K562 (cell line): ENCODE measurements around the gene SMOC2. TPM values are rescaled to one million over a fixed set of nuclear protein-coding genes. Genes with fewer than 3 reads are reported as not detected.

Experiments used
- ATAC-seq: fragments of 200-7000 bp; cut with Tn5 transposase; 3 replicates; pipeline ENCODE4 v1.9.1; 2020; ENCODE audit warnings: moderate library complexity
- BruUV-seq: library from RNA; stranded (reverse); fragments of 400-500 nt; replicated peaks from 2 replicates; lab custom pipeline; 2021; lab: Mats Ljungman, UMichigan
- CTCF ChIA-PET: fragments of 300-600 bp; formaldehyde crosslinking; extraction: SDS; loops from one replicate; lab custom pipeline; 2021; ENCODE audit warnings: low intra/inter-chr PET ratio; lab: Yijun Ruan, JAX
- POLR2A ChIA-PET: fragments of 300-600, 350-650 bp; sonication (Branson Sonifier 250); formaldehyde crosslinking; extraction: SDS; loops from one replicate; lab custom pipeline; 2021; ENCODE audit warnings: antibody characterized with exemption, inconsistent platforms; lab: Yijun Ruan, JAX
- DNase-seq, 4 experiments: peaks; one replicate each; pipeline versions ENCODE4 v3.0.0 to v3.0.0-alpha.2; 2011 to 2018; ENCODE audit warnings: low spot score in 3 of 4, mixed read lengths in 3 of 4; ENCODE audit errors: extremely low read depth in 1 of 4
- FAIRE-seq: peaks from 2 replicates; lab custom pipeline; 2011; peaks lifted over from hg19 to GRCh38; lab: Jason Lieb, UNC
- H2AFZ ChIP-seq: 2 replicates; pipeline ENCODE4 v1.6.0; 2011; ENCODE audit warnings: low read depth, low read length, control low read depth, inconsistent platforms
- H3K27ac ChIP-seq: fragments of 200-600 bp; 3 replicates; pipeline ENCODE4 v1.8.0; 2011; ENCODE audit warnings: low read depth, mild to moderate bottlenecking, control low read depth, inconsistent platforms, low read length, moderate library complexity, mixed read lengths; ENCODE audit errors: extremely low read depth
- H3K27me3 ChIP-seq, 2 experiments: fragments of 300-600 bp in 1 of 2; 2 replicates in 1 of 2; 3 replicates in 1 of 2; pipeline versions ENCODE4 v1.6.0 to v1.8.0; 2011; ENCODE audit warnings: inconsistent platforms in 2 of 2, low read length in 2 of 2, mild to moderate bottlenecking in 1 of 2, mixed read lengths in 1 of 2, moderate library complexity in 1 of 2; ENCODE audit not compliant: control insufficient read depth in 2 of 2, insufficient read depth in 2 of 2
- H3K36me3 ChIP-seq: fragments of 300-600 bp; 3 replicates; pipeline ENCODE4 v1.8.0; 2011; ENCODE audit warnings: mild to moderate bottlenecking, low read length, inconsistent platforms; ENCODE audit not compliant: control insufficient read depth, insufficient read depth
- H3K4me1 ChIP-seq, 2 experiments: fragments of 200-600 bp in 1 of 2; replicated peaks in 1 of 2; 2 replicates in 1 of 2; 3 replicates in 1 of 2; pipeline versions ENCODE4 v1.5.1 to v1.8.0; 2011; ENCODE audit warnings: inconsistent platforms in 2 of 2, low read length in 2 of 2, mild to moderate bottlenecking in 1 of 2, mixed read lengths in 1 of 2, moderate library complexity in 1 of 2; ENCODE audit not compliant: control insufficient read depth in 2 of 2, insufficient read depth in 2 of 2
- H3K4me2 ChIP-seq: 2 replicates; pipeline ENCODE4 v1.6.1; 2011; ENCODE audit warnings: low read length, control low read depth, inconsistent platforms, mixed read lengths; ENCODE audit not compliant: insufficient read depth
- H3K4me3 ChIP-seq: fragments of 200-600 bp; sonication (generic), shearing (Covaris generic); 2 replicates; pipeline ENCODE4 v1.5.1; 2016; ENCODE audit warnings: control low read depth, inconsistent platforms
- H3K79me2 ChIP-seq: fragments of 200-600 bp; 3 replicates; pipeline ENCODE4 v1.8.0; 2011; ENCODE audit warnings: low read length, inconsistent platforms; ENCODE audit not compliant: control insufficient read depth, insufficient read depth
- H3K9ac ChIP-seq, 2 experiments: 2 replicates each; pipeline versions ENCODE4 v1.6.0 to v1.6.1; 2011; ENCODE audit warnings: low read depth in 2 of 2, low read length in 2 of 2, control low read depth in 1 of 2, inconsistent platforms in 1 of 2, mild to moderate bottlenecking in 1 of 2, mixed read lengths in 1 of 2; ENCODE audit not compliant: insufficient read depth in 1 of 2
- H3K9me1 ChIP-seq: one replicate; pipeline ENCODE4 v1.6.0; 2011; ENCODE audit warnings: inconsistent platforms, mild to moderate bottlenecking, low read length, moderate library complexity; ENCODE audit not compliant: control insufficient read depth, insufficient read depth
- H3K9me3 ChIP-seq: replicated peaks from 2 replicates; pipeline ENCODE4 v1.5.1; 2011; ENCODE audit warnings: low read depth, low read length, inconsistent platforms; ENCODE audit not compliant: control insufficient read depth, insufficient read depth
- H4K20me1 ChIP-seq: replicated peaks from 2 replicates; pipeline ENCODE4 v1.6.1; 2011; ENCODE audit warnings: low read length, inconsistent platforms, mixed read lengths; ENCODE audit not compliant: control insufficient read depth, insufficient read depth
- HDAC6 ChIP-seq: IDR thresholded peaks from 2 replicates; pipeline ENCODE4 v1.6.1; 2012; ENCODE audit warnings: low read depth, mild to moderate bottlenecking, control low read depth, inconsistent platforms, low read length, moderate library complexity
- MAFF ChIP-seq: IDR thresholded peaks from 2 replicates; pipeline ENCODE4 v1.6.1; 2012; ENCODE audit warnings: low read length, improper control_type of control experiment
- MEIS2 ChIP-seq: fragments of 450-650 bp; IDR thresholded peaks from 2 replicates; pipeline ENCODE4 v1.6.1; 2014; ENCODE audit warnings: mild to moderate bottlenecking; ENCODE audit not compliant: partially characterized antibody
- SIN3A ChIP-seq, 2 experiments: fragments of 150-350 bp in 1 of 2; IDR thresholded peaks; 2 replicates each; pipeline ENCODE4 v1.6.1; 2011 to 2016; ENCODE audit warnings: borderline replicate concordance in 2 of 2, low read depth in 2 of 2, low read length in 2 of 2, mild to moderate bottlenecking in 2 of 2, moderate library complexity in 2 of 2; ENCODE audit not compliant: control insufficient read depth in 1 of 2
- SMARCE1 ChIP-seq: fragments of 450-650 bp; IDR thresholded peaks from 2 replicates; pipeline ENCODE4 v1.7.1; 2016; ENCODE audit warnings: mild to moderate bottlenecking
- U2AF1 ChIP-seq: fragments of 200-400 bp; formaldehyde crosslinking; optimal IDR thresholded peaks from 2 replicates; pipeline ENCODE3; 2017; ENCODE audit warnings: mild to moderate bottlenecking, low read depth, low read length, moderate library complexity
- ZNF140 ChIP-seq: fragments of 250-450 bp; sonication (Bioruptor Pico); IDR thresholded peaks from 2 replicates; pipeline ENCODE4 v1.8.0; 2021; ENCODE audit warnings: moderate library complexity, mild to moderate bottlenecking, inconsistent platforms
- ZNF586 ChIP-seq: fragments of 450-650 bp; formaldehyde crosslinking; conservative IDR thresholded peaks from 2 replicates; pipeline ENCODE4 v1.4.0; 2020; ENCODE audit warnings: mild to moderate bottlenecking, moderate library complexity
- WGBS: fragments of 100-300 bp; shearing (Covaris generic); methylation state at CpG from one replicate; pipeline ENCODE4 v1.1.6; 2016; ENCODE audit warnings: low coverage, mixed read lengths; ENCODE audit not compliant: insufficient coverage; ENCODE audit errors: missing lambda C conversion rate; 5-methylcytosine and 5-hydroxymethylcytosine counted together
- in situ Hi-C: fragments of 300-500 bp; cut with MboI; formaldehyde crosslinking; loops from 4 replicates; pipeline ENCODE4 v1.15.0; 2018; ENCODE audit warnings: inconsistent platforms, mixed read lengths
- intact Hi-C: fragments of 100-400 bp; cut with micrococcal nuclease; formaldehyde crosslinking; loops from 2 replicates; pipeline ENCODE4 v1.14.2; 2022
- polyA plus RNA-seq, 8 experiments: library from polyadenylated mRNA; depleted of rRNA in 4 of 8; stranded (reverse) in 5 of 8; unstranded in 3 of 8; fragments of >200 nt; fragmentation: Nextera tagmentation in 2 of 8; fragmentation: Illumina TruSeq in 1 of 8; extraction: Ambion mirVana in 2 of 8; extraction: Trizol in 1 of 8; gene quantifications; 2 replicates each; pipeline versions ENCODE4 v1.2.1 to v1.2.3, GENCODE V29; 2011 to 2014; ENCODE audit warnings: inconsistent platforms in 1 of 8, missing spikeins in 1 of 8
- total RNA-seq, 7 experiments: library from RNA; depleted of rRNA in 6 of 7; stranded (reverse); fragments of >200 nt in 6 of 7; fragmentation: Illumina TruSeq in 2 of 7; extraction: Trizol in 2 of 7; gene quantifications; 2 replicates each; pipeline versions ENCODE4 v1.2.1 to v1.2.3, GENCODE V29; 2011 to 2021; ENCODE audit warnings: low replicate concordance in 1 of 7
- TF ChIP-seq, protein P1 (sequence below): fragments of 450-650 bp; formaldehyde crosslinking; IDR thresholded peaks from 2 replicates; pipeline ENCODE4 v1.4.0; 2022; ENCODE audit warnings: mild to moderate bottlenecking, moderate library complexity
- TF ChIP-seq, protein P2 (sequence below): sonication (generic); formaldehyde crosslinking; IDR thresholded peaks from 2 replicates; pipeline ENCODE4 v1.8.0; 2022; ENCODE audit warnings: mild to moderate bottlenecking, missing genetic modification reagents

SMOC2 gene
- total and polyA plus RNA-seq, 9 of the 15 experiments (the other 6 are each of a cell fraction or from before 2014, with no cell fraction given): 0.45 to 2.3 (median 1.1) TPM

DNA sequence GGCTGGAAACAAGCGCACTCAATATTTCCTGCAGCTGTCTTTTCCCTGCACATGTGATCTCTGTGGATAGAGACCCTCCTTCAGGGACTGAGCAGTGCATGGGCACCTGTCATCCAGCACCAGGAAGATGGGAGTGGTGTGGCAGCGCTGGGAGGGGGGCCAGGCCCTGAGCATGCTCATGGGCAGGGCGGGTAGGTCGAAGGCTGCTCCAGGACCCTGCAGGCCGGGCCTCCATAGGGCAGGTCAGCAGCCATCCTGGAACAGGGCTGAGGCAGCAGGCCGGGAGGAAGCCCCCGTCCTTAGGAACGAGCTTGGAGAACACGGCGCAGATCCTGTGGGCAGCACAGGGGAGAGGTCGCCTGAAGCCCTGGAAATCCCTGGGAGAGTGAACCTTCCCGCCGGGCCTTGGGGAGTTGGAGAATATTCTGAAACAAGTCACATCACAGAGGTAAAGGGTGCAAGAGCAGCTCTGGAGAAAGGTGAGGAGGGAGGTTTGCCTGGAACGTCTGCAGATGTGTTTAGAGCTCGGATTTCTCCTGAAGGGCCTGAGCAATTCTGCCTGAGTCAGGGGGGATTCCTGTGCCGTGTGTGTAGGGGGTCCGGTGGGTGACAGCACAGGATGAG is 133.2 kb downstream of the SMOC2 start:
- Histone ChIP-seq H3K9me3 (no peaks in the 10 kb centered on the region), H3K4me2 (no peak overlapping the region), H3K36me3 (no peaks in the 10 kb centered on the region), H3K27ac (no peak overlapping the region), H3K79me2 (no peaks in the 10 kb centered on the region), H2AFZ (no peak overlapping the region), H3K9me1 (no peaks in the 10 kb centered on the region), H3K4me1 (no peaks in the 10 kb centered on the region; a peak in 1 of 5 replicates), H4K20me1 (no peaks in the 10 kb centered on the region; the same call in 1 of the 2 replicates), H3K27me3 (peaks cover 13 to 55% of the 10 kb centered on the region in 2 experiments; a peak in 3 of 5 replicates), H3K4me3 (no peak overlapping the region), H3K9ac (no peak overlapping the region)
- in situ Hi-C loops: no loop called here
- no TSS peak for BruUV-seq
- ChIA-PET POLR2A (no interaction called here), CTCF (no interaction called here)
- WGBS: 20% methylated on average over 17 of the region's 17 CpGs
- ATAC-seq: no peak
- intact Hi-C loops: no loop called here
- no peak for TF ChIP-seq MAFF
- TF ChIP-seq HDAC6: no peak
- TF ChIP-seq SMARCE1: no peak
- no peak for TF ChIP-seq ZNF140 (CRISPR knock-in tag)
- no peak for TF ChIP-seq U2AF1
- no peak for TF ChIP-seq SIN3A (IDR thresholded peaks at IDR 0.05; ENCODE audit: borderline replicate concordance in 2 of 2, control insufficient read depth in 1 of 2, low read depth in 2 of 2, low read length in 2 of 2)
- no peak for TF ChIP-seq MEIS2
- TF ChIP-seq, protein P1, sequence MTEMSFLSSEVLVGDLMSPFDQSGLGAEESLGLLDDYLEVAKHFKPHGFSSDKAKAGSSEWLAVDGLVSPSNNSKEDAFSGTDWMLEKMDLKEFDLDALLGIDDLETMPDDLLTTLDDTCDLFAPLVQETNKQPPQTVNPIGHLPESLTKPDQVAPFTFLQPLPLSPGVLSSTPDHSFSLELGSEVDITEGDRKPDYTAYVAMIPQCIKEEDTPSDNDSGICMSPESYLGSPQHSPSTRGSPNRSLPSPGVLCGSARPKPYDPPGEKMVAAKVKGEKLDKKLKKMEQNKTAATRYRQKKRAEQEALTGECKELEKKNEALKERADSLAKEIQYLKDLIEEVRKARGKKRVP (CRISPR knock-in tag): no peak
- TF ChIP-seq ZNF586 (CRISPR knock-in tag): no peak
- TF ChIP-seq, protein P2, sequence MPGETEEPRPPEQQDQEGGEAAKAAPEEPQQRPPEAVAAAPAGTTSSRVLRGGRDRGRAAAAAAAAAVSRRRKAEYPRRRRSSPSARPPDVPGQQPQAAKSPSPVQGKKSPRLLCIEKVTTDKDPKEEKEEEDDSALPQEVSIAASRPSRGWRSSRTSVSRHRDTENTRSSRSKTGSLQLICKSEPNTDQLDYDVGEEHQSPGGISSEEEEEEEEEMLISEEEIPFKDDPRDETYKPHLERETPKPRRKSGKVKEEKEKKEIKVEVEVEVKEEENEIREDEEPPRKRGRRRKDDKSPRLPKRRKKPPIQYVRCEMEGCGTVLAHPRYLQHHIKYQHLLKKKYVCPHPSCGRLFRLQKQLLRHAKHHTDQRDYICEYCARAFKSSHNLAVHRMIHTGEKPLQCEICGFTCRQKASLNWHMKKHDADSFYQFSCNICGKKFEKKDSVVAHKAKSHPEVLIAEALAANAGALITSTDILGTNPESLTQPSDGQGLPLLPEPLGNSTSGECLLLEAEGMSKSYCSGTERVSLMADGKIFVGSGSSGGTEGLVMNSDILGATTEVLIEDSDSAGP (CRISPR knock-in tag): no peak
- no peak for DNase-seq
- FAIRE-seq: no peak
